DND-41 (cell line): ENCODE measurements around the gene GYS1.

Source experiments
- EZH2 ChIP-seq: IDR thresholded peaks from 3 replicates; pipeline ENCODE4 v1.6.1; 2012; ENCODE audit warnings: borderline replicate concordance, low read depth, mild to moderate bottlenecking, moderate library complexity, low read length, inconsistent platforms; ENCODE audit not compliant: severe bottlenecking
- TF ChIP-seq, protein P1 (sequence below): IDR thresholded peaks from 2 replicates; pipeline ENCODE4 v1.5.1; 2012; ENCODE audit warnings: borderline replicate concordance, low read length, moderate library complexity, mild to moderate bottlenecking; ENCODE audit not compliant: poor library complexity, severe bottlenecking; ENCODE audit errors: extremely low read depth

DNA sequence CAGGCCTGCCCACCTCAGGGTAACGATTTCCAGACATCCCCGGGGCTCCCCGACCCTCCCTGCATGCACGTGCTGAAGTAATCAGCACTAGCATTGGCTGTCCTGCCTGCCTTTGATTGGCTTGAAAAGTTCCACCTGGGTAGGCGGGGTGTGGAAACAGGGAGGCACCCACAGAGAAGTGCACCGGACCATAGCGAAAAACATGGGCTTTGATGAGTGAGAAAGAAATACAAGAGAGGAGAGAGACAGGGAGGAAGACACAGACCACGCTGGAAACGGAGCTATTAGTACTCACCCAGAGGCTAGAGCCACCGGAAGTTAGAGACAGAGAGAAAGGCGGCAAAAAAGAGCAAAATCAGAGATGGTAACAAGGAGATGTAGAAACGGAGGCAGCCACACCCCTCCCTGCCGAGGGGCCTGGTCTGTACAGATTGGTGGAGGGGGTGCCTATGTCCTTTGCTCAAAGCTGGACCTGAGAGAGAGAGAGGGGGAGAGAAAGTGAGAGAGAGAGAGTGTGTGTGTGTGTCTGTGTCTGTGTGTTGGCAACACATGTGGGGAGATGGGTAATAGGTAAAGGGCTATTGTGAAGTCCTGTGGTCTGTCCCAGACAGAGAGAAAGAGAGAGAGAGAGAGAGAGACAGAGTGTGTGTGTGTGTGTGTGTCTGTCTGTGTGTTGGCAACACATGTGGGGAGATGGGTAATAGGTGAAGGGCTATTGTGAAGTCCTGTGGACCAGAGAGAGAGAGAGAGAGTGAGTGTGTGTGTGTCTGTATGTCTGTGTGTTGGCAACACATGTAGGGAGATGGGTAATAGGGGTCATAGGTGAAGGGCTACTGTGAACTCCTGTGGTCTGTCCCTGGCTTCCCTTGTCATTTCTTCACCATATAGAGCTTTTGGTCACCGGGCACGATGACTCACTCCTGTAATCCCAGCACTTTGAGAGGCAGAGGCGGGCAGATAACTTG, 28.1 kb upstream of the GYS1 start:
- TF ChIP-seq, protein P1, sequence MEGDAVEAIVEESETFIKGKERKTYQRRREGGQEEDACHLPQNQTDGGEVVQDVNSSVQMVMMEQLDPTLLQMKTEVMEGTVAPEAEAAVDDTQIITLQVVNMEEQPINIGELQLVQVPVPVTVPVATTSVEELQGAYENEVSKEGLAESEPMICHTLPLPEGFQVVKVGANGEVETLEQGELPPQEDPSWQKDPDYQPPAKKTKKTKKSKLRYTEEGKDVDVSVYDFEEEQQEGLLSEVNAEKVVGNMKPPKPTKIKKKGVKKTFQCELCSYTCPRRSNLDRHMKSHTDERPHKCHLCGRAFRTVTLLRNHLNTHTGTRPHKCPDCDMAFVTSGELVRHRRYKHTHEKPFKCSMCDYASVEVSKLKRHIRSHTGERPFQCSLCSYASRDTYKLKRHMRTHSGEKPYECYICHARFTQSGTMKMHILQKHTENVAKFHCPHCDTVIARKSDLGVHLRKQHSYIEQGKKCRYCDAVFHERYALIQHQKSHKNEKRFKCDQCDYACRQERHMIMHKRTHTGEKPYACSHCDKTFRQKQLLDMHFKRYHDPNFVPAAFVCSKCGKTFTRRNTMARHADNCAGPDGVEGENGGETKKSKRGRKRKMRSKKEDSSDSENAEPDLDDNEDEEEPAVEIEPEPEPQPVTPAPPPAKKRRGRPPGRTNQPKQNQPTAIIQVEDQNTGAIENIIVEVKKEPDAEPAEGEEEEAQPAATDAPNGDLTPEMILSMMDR: no peak
- TF ChIP-seq EZH2: no peak
